Neural cell (in vitro differentiated cells): ENCODE measurements around the gene PTPRN2. TPM values are rescaled to one million over a fixed set of nuclear protein-coding genes. Genes with fewer than 3 reads are reported as not detected.

ENCODE experiments used
- H2AFZ ChIP-seq: fragments of 200-600, 300-800 bp; sonication (generic), shearing (Covaris generic); 2 replicates; pipeline ENCODE4 v1.6.0; 2014; ENCODE audit warnings: low read depth, mild to moderate bottlenecking, antibody characterized with exemption, low read length, moderate library complexity
- H3F3A ChIP-seq: fragments of 200-600 bp; shearing (Covaris generic); 2 replicates; pipeline ENCODE4 v1.6.1; 2016; ENCODE audit warnings: mild to moderate bottlenecking, moderate library complexity, mixed read lengths, antibody characterized with exemption, low read length; ENCODE audit not compliant: insufficient read depth, poor library complexity, severe bottlenecking
- H3K27ac ChIP-seq: fragments of 200-600, 300-800 bp; sonication (generic), shearing (Covaris generic); 2 replicates; pipeline ENCODE4 v1.5.1; 2014; ENCODE audit warnings: mild to moderate bottlenecking, low read length, moderate library complexity
- H3K27me3 ChIP-seq: fragments of 300-800, 200-600 bp; sonication (generic), shearing (Covaris generic); 2 replicates; pipeline ENCODE4 v1.6.0; 2014; ENCODE audit warnings: mild to moderate bottlenecking, low read depth, low read length, moderate library complexity; ENCODE audit not compliant: insufficient read depth
- H3K36me3 ChIP-seq: fragments of 300-800, 200-600 bp; sonication (generic), shearing (Covaris generic); 2 replicates; pipeline ENCODE4 v1.5.1; 2014; ENCODE audit warnings: mild to moderate bottlenecking, antibody characterized with exemption, low read length, moderate library complexity; ENCODE audit not compliant: insufficient read depth
- H3K4me2 ChIP-seq: fragments of 300-800, 200-600 bp; sonication (generic), shearing (Covaris generic); 2 replicates; pipeline ENCODE4 v1.6.0; 2014; ENCODE audit warnings: mild to moderate bottlenecking, low read length
- H3K4me3 ChIP-seq: fragments of 300-800, 200-600 bp; sonication (generic), shearing (Covaris generic); 2 replicates; pipeline ENCODE4 v1.5.1; 2014; ENCODE audit warnings: mild to moderate bottlenecking, low read length, moderate library complexity
- H3K79me2 ChIP-seq: fragments of 200-600 bp; shearing (Covaris generic); replicated peaks from 2 replicates; pipeline ENCODE4 v1.6.0; 2014; ENCODE audit warnings: mild to moderate bottlenecking, low read length, moderate library complexity; ENCODE audit not compliant: insufficient read depth
- H3K9ac ChIP-seq: fragments of 300-800, 200-600 bp; sonication (generic), shearing (Covaris generic); 2 replicates; pipeline ENCODE4 v1.6.1; 2016; ENCODE audit warnings: mild to moderate bottlenecking, low read length, mixed read lengths
- H3K9me2 ChIP-seq: fragments of 200-600 bp; shearing (Covaris generic); 2 replicates; pipeline ENCODE4 v1.6.1; 2016; ENCODE audit warnings: mild to moderate bottlenecking, low read length, mixed read lengths; ENCODE audit not compliant: insufficient read depth
- H3K9me3 ChIP-seq: fragments of 200-600, 300-800 bp; sonication (generic), shearing (Covaris generic); 2 replicates; pipeline ENCODE4 v1.6.1; 2016; ENCODE audit warnings: mild to moderate bottlenecking, mixed run types, low read length, moderate library complexity, mixed read lengths
- H4K20me1 ChIP-seq: fragments of 200-600 bp; shearing (Covaris generic); 2 replicates; pipeline ENCODE4 v1.6.1; 2016; ENCODE audit warnings: mild to moderate bottlenecking, mixed run types; ENCODE audit not compliant: insufficient read depth
- CTCF ChIP-seq: fragments of 450-650 bp; IDR thresholded peaks from 2 replicates; pipeline ENCODE4 v1.5.1; 2014; ENCODE audit warnings: antibody characterized with exemption, mild to moderate bottlenecking, moderate library complexity; ENCODE audit not compliant: poor library complexity, severe bottlenecking
- EP300 ChIP-seq: fragments of 450-650 bp; conservative IDR thresholded peaks from 2 replicates; pipeline ENCODE4 v1.6.1; 2014; ENCODE audit warnings: antibody characterized with exemption, mild to moderate bottlenecking, moderate library complexity; ENCODE audit not compliant: poor library complexity, severe bottlenecking
- EZH2 ChIP-seq: fragments of 200-600, 300-800 bp; shearing (Covaris generic), sonication (generic); IDR thresholded peaks from 2 replicates; pipeline ENCODE4 v1.6.1; 2014; ENCODE audit warnings: antibody characterized with exemption, low read length, borderline replicate concordance, mild to moderate bottlenecking; ENCODE audit not compliant: insufficient read depth, poor library complexity, severe bottlenecking
- MXI1 ChIP-seq: fragments of 450-650 bp; conservative IDR thresholded peaks from 2 replicates; pipeline ENCODE4 v1.6.1; 2014; ENCODE audit warnings: antibody characterized with exemption, mild to moderate bottlenecking; ENCODE audit not compliant: poor library complexity, severe bottlenecking
- POLR2AphosphoS5 ChIP-seq: IDR thresholded peaks from 2 replicates; pipeline ENCODE4 v1.6.1; 2012
- RAD21 ChIP-seq: fragments of 450-650 bp; conservative IDR thresholded peaks from 2 replicates; pipeline ENCODE4 v1.6.1; 2014; ENCODE audit warnings: antibody characterized with exemption, mild to moderate bottlenecking, moderate library complexity
- REST ChIP-seq: IDR thresholded peaks from 2 replicates; pipeline ENCODE4 v1.6.1; 2012; ENCODE audit warnings: borderline replicate concordance
- SMC3 ChIP-seq: fragments of 450-650 bp; conservative IDR thresholded peaks from 2 replicates; pipeline ENCODE4 v1.6.1; 2014; ENCODE audit warnings: antibody characterized with exemption, mild to moderate bottlenecking, moderate library complexity; ENCODE audit not compliant: poor library complexity
- TAF1 ChIP-seq: IDR thresholded peaks from 2 replicates; pipeline ENCODE4 v1.6.1; 2012; ENCODE audit warnings: low read depth
- polyA plus RNA-seq: library from polyadenylated mRNA; depleted of rRNA; stranded (reverse); fragments of >200 nt; gene quantifications from 2 replicates; pipeline ENCODE4 v1.2.3, GENCODE V29; 2014

The PTPRN2 gene
- polyA plus RNA-seq, 1 donor from 2014 or later, result 31.0 TPM

GRCh38 chr7:157689269-157690057 is 898.2 kb downstream of the PTPRN2 start:
- Histone ChIP-seq H3K79me2 (peaks cover 68% of the 10 kb centered on the region), H3K27me3 (no peaks in the 10 kb centered on the region), H4K20me1 (peaks cover 12% of the 10 kb centered on the region), H3K9ac (peak overlapping the region; percentile 99), H3K4me3 (peak overlapping the region; percentile 98), H3K36me3 (no peaks in the 10 kb centered on the region), H3K9me3 (no peaks in the 10 kb centered on the region), H3F3A (peaks cover 5% of the 10 kb centered on the region), H3K4me2 (peak overlapping the region; percentile 64), H3K9me2 (no peaks in the 10 kb centered on the region), H3K27ac (peak overlapping the region; percentile 99), H2AFZ (no peak overlapping the region)
- peak; percentile 11 for TF ChIP-seq EP300
- no peak for TF ChIP-seq REST
- peak; percentile 52 for TF ChIP-seq CTCF
- peak; percentile 50 for TF ChIP-seq RAD21
- TF ChIP-seq MXI1, result no peak
- TF ChIP-seq SMC3, result peak; percentile 17
- no peak for TF ChIP-seq EZH2
- TF ChIP-seq POLR2AphosphoS5, result peak; percentile 66
- peak; percentile 64 for TF ChIP-seq TAF1

DNA sequence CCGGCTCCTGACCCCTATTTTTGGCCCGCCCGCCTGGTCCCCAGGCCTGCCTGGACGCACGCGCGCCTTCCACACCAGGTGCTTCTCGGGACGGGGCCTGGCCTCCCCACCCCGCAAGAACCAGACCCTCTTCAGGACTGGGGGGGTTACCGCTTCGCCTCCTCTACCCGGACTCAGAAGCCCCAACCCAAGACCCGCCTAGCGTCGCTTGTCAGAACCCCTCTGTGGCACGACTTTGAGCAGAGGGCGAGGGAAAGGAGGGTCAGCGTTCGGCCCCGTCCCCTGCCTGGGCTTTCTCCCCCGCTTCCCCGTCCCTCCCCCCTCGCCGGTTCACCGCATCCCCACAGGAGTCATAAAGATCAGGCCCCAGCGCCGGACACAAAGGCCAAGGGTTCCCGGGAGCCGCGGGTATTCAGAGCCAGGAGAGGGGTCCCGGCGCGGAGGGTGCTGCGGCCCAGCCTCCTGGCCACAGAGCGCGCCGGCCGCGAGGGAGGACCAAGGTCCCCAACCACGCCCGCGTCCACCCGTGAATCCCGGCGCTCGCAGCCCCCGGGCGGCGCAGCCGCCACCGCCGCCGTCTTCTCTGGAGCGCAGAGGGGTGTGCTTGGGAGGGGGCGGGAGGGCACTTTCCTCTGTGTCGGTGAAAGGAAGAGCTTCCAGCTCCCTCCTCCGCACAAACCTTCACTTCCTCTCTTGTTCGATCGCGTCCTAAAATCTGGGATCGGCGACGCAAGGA is 898.9 kb downstream of the PTPRN2 start:
- Histone ChIP-seq H3K4me2 (peak overlapping the region; percentile 97), H4K20me1 (peaks cover 12% of the 10 kb centered on the region), H3F3A (no peaks in the 10 kb centered on the region), H3K4me3 (peak overlapping the region; percentile 98), H2AFZ (no peak overlapping the region), H3K36me3 (no peaks in the 10 kb centered on the region), H3K9me3 (no peaks in the 10 kb centered on the region), H3K27me3 (no peaks in the 10 kb centered on the region), H3K9me2 (no peaks in the 10 kb centered on the region), H3K9ac (peak overlapping the region; percentile 99), H3K27ac (peak overlapping the region; percentile 99), H3K79me2 (peaks cover 67% of the 10 kb centered on the region)
- no peak for TF ChIP-seq EP300
- TF ChIP-seq SMC3, result no peak
- TF ChIP-seq REST, result no peak
- no peak for TF ChIP-seq TAF1
- TF ChIP-seq CTCF, result no peak
- no peak for TF ChIP-seq RAD21
- TF ChIP-seq POLR2AphosphoS5, result no peak
- no peak for TF ChIP-seq MXI1
- no peak for TF ChIP-seq EZH2
